GM12892 (cell line): ENCODE data around the gene PLG.

Experiments used
- POLR2AphosphoS5 ChIP-seq: IDR thresholded peaks from 2 replicates; pipeline ENCODE4 v1.6.1; 2011; ENCODE audit warnings: low read depth, low read length, control low read depth
- TAF1 ChIP-seq: IDR thresholded peaks from 2 replicates; pipeline ENCODE4 v1.6.1; 2011; ENCODE audit warnings: low read depth, mild to moderate bottlenecking, control low read depth, low read length, borderline replicate concordance

GRCh38 chr6:160667639-160668481, 34.2 kb upstream of the PLG start:
- TF ChIP-seq TAF1 = no peak
- no peak for TF ChIP-seq POLR2AphosphoS5
